IPS-11a (cell line): ENCODE measurements around the gene RAPGEF6.
"Not testable (repeated sequence)": the region's sequence is repeated elsewhere in the genome, so short reads cannot be mapped to it uniquely, and the experiment has no call there.

Source experiments
- H3K4me3 ChIP-seq: one replicate; pipeline ENCODE4 v1.5.1; 2013; ENCODE audit warnings: low read depth, low read length, control low read depth

RAPGEF6 gene

DNA sequence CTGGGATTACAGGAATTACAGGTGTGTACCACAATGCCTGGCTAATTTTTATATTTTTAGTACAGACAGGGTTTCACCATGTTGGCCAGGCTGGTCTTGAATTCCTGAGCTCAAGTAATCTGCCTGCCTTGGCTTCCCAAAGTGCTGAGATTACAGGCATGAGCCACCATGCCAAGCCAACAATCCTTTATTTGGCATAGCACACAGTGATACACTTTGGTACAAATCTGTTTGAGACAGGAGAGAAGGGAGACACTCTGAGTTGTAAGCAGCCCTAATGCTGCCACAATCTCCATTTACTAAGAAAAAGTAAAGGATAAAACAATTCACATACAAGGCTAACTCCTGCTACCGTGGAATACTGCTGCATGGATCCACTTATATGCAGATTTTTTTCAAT is 177.8 kb downstream of the RAPGEF6 start:
- no peak overlapping the region for H3K4me3 ChIP-seq

GRCh38 chr5:131450941-131451340 is 184.1 kb downstream of the RAPGEF6 start:
- no peak overlapping the region for H3K4me3 ChIP-seq

DNA sequence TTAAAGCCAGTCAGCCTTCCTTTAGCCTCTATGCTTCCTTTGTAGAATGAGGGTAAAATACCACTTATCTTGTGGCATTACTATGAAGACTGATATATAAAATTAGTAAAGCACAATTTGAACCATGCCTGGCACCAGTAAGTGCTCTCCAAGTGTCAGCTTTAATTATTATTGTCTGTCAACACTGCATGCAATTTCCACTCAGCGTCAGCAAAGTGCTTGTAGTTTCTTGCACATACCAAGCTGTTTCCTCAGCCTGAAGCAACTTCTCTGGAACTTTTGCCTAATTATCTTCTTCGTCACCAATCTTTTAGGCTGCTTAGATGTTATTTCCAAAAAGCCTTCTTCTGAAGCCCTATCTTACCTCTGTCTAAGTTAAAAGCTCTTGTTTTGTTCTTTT is 193.8 kb downstream of the RAPGEF6 start:
- H3K4me3 ChIP-seq, result no peak overlapping the region

GRCh38 chr5:131436081-131436480 is 198.9 kb downstream of the RAPGEF6 start:
- no peak overlapping the region for H3K4me3 ChIP-seq

DNA sequence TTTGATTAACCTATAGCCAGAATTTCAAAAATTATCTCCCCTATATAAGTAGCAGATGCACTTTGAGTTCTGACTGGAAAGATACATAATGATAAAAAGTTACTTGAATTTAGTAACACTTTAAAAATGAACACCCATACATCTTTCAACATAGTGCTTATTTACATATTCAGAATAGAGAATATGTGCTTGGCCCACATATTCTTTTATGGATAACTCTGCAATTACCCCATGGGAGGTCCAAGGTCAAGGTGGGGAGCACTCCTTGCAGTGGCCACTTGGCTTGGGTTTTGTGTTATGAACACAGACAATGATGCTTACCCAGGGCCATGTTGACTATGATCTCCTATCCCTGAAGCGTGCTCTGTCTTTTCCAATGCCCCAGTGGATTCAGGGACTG is 201.9 kb downstream of the RAPGEF6 start:
- H3K4me3 ChIP-seq, result no peak overlapping the region

DNA sequence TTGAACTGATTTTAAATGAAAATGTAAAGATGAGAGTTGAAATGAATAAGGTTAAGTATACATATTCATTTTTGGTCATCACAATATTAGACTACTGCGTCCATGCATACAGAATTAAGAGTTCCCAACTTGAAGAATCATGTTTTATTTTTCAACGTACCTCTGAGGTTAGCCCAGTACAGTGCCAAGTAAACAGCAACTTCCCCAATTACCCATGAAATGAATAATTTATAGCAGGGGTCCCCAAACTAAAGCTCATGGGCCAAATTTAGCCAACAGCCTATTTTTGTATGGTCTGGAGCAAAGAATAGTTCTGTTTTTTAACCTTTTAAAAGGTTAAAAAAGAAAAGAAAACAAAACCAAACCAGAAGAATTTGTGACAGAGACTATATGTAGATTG is 203.2 kb downstream of the RAPGEF6 start:
- no peak overlapping the region for H3K4me3 ChIP-seq

- H3K4me3 ChIP-seq, result no peak overlapping the region
Measured at GRCh38 chr5:131430794-131431193, 204.2 kb downstream of the RAPGEF6 start.

GRCh38 chr5:131426011-131426410 is 209.0 kb downstream of the RAPGEF6 start:
- no peak overlapping the region for H3K4me3 ChIP-seq

- H3K4me3 ChIP-seq, result no peak overlapping the region
Measured at GRCh38 chr5:131423056-131423455, 212.0 kb downstream of the RAPGEF6 start.

GRCh38 chr5:131419877-131420276 is 215.2 kb downstream of the RAPGEF6 start:
- no peak overlapping the region for H3K4me3 ChIP-seq

GRCh38 chr5:131418846-131419245 is 216.2 kb downstream of the RAPGEF6 start:
- H3K4me3 ChIP-seq, result no peak overlapping the region

DNA sequence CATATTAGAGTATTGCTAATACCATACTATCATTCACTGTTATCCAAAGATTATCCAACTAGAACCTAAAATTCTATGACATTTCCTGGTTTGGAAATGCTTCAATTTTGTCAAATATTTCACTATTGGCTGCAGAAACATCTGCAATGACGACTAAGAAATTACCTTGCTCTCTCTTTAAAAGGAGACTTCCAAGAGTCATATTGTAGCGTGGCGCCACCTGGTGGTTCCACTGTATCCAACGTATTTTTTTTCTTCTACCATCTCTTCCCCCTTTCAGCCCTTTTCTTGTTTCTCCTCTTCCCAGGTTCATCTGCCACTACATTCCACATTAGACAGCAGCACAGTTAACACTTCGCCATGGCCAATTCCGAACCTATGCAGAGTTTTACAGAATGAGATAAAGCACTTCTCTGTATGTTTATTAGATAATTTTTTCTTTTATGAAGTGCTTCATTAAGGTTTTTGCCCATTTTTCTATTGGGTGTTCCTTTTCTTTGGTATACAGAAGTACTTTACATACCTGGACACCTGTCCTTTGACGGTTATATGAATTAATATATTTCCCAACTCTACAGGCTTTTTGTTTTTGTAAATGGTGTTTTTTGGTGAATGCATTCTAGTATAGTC is 217.7 kb downstream of the RAPGEF6 start:
- no peak overlapping the region for H3K4me3 ChIP-seq

GRCh38 chr5:131416729-131417128 is 218.3 kb downstream of the RAPGEF6 start:
- H3K4me3 ChIP-seq, result no peak overlapping the region

DNA sequence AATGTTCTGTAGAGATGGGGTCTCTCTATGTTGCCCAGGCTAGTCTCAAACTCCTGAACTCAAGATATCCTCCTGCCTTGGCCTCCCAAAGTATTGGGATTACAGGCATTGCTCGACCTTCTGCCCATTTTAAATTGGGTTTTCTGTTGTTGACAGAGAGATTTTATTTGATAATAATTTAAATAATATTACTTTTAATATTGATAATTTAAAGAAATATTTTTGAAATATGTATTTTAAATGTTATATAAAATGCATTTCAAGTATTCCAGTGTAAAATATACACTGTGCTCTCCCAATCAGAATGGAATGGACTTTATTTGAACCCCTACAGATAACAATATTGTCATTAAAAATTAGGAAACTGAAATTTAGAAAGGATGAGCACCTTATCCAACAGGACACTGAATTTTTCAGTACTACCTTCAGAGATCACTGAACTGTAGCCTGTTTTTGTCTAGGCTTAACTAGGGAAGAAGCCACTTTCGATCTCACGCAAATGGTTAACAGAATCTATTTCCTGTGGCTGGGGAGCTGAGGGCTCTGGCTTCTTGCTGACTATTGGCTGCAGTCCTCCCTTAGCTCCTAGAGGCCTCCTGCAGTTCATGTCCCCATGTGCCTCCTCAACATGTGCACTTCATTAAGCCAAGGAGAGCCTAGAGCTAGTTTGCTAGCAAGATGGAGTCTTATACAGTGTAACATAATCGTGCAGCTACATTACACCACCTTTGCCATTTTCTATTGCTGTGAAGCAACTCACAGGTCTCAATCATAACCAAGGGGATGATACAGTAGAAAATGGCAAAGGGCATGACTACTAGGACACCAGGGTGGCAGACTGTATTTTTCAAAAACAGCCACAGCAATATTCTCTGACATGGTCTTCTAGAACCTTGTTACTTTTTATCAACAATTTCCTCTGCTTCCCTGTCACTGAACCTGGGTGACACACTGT is 221.1 kb downstream of the RAPGEF6 start:
- H3K4me3 ChIP-seq, result no peak overlapping the region

DNA sequence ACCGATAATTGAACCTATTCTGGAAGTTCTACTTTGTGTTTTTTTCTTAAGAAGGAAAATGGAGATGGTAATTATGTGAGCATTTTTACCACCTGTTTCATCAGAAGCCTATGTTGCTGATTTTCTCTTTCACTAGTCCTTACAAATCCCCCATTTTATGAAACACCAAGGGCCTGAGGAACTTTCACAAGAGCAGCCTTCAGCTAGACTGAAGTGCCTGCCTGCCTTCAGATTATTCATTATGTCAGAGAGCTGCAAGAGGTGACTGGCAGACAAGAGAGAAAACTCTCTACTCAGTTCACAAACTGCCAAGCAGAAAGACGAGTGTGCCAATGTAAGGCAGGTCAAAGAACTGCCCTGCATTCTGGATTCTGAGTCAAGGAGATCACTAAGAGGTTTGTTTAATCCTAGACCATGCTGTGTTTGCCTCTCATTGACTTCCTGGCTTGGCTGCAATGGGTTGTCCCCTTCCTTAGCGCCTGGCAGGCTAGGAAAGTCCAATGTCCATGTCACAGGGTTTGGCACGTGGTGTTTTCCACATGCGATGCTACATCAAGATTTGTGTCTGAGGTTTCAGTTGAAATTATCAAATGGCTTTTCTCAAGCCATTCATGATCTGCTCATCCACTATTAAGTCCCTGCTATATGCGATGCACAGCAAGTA is 227.9 kb downstream of the RAPGEF6 start:
- H3K4me3 ChIP-seq, result no peak overlapping the region

DNA sequence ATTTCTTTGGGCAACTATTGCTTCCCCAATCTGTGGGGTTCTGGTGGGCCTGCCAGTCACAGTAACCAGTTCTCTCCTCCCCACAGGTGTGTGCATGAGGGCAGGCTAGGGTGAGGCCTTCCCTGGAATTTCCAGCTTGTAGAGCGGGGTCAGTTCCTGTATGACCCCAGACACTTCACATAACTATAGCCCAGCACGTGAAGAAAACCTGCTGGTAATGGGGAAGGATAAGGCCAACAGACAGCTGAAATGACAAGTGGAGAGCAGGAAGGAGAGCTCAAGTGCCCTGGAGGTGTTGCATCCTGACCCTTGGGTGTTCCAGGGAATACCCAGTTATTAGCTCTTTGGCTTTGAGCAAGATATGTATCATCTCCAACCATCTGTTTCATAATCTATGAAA is 229.0 kb downstream of the RAPGEF6 start:
- no peak overlapping the region for H3K4me3 ChIP-seq

DNA sequence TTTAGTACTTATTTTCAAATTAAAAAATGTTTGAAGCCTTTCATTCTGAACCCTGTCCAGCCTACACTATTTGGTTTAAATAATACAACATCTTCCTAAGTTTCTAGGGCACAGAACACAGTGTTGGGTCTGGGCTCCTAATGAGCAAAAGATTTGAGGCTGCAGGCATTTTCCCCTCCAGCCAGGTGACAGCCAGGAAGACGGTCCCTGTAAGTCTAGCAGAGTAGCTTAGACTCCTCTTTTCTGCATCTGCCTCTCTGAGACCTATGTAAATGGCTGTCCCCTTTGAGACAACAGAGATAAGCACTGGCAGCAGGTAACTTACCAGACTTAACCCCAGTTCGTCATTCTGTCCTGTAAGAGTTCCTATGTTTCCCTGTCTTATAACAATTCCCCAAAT is 229.4 kb downstream of the RAPGEF6 start:
- H3K4me3 ChIP-seq, result no peak overlapping the region

- H3K4me3 ChIP-seq, result no peak overlapping the region
Measured at GRCh38 chr5:131400585-131400984, 234.4 kb downstream of the RAPGEF6 start.

DNA sequence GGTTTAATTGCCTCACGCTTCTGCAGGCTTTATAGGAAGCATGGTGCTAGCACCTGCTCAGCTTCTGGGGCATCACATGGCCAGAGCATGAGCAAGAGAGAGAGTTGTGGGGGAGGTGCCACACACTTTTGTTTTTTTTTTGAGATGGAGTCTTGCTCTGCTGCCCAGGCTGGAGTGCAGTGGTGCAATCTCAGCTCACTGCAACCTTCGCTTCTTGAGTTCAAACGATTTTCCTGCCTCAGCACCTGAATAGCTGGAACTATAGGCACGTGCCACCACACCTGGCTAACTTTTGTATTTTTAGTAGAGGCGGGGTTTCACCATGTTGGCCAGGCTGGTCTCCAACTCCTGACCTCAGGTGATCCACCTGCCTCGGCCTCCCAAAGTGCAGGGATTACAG is 236.0 kb downstream of the RAPGEF6 start:
- H3K4me3 ChIP-seq, result not testable (repeated sequence)

GRCh38 chr5:131396630-131397273 is 238.3 kb downstream of the RAPGEF6 start:
- no peak overlapping the region for H3K4me3 ChIP-seq

- H3K4me3 ChIP-seq, result no peak overlapping the region
Measured at GRCh38 chr5:131396015-131396414, 239.0 kb downstream of the RAPGEF6 start.
